COR-L47 (cell line): ENCODE measurements around the gene ELFN2.

Experiments
- DNase-seq: peaks from one replicate; lab custom pipeline; 2025; lab: John Stamatoyannopoulos, UW

Gene ELFN2

GRCh38 chr22:37384691-37385090 lies 42.6 kb downstream of the ELFN2 start:
- DNase-seq = no peak

GRCh38 chr22:37383341-37383740 lies 43.9 kb downstream of the ELFN2 start:
- DNase-seq = no peak

DNA sequence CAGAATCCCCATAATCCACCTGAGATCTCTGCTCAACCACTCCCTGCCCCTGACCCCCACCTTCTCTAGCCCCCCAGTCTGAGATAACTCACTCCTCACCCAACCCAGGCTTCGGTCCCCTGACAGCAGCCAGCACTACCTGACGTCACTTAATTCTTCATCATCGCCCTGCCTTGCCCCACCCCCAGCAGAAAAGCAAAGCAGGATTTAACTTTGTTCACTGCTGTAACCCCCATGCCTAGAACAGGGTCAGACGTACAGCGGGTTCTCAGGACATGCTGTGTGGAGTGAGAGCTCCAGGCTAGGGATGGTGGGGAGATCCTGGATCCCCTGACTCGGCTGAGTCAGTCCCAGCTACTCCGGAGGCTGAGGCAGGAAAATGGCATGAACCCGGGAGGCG lies 45.8 kb downstream of the ELFN2 start:
- DNase-seq = no peak

- DNase-seq = no peak
Observed at GRCh38 chr22:37379722-37380121, 47.6 kb downstream of the ELFN2 start.

DNA sequence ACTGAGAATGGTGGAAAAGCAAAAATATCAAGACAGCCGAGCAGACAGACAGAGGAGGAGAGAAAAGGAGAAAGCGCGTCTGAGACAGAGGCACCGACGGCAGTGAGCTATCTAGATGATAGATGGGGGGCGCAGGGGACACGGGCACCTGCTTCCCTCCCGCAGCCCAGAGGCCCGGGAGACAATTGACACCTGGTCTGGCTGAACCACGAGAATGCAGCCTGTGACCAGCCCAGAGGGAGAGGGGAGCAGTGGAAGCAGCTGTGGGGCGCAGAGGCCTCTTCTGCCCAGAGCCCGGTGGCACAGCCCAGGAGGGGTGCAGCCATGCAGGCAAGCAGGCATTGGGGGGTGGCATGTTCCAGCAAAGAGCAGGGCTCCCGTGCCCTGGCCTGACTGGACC lies 48.2 kb downstream of the ELFN2 start:
- DNase-seq = no peak

GRCh38 chr22:37378642-37379058 lies 48.6 kb downstream of the ELFN2 start:
- no peak for DNase-seq

DNA sequence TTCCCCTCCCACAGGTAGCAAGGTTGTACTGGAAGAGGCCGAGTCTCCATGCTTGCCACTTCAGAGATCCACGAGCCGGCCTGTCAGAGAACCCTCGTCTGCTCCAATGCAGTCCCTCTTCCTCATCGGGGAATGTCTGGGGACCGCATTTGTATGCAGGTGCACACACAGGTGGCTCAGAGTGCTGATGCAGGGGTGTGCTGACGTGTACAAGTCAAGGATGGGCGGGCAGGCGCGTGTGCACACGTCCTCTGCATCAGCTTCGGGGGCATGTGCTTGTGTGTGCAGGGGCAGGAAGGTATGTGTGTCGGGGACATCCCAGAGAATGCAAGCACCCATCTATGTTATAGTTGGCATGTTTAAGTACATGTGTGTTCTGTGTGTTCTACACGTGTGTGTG lies 49.4 kb downstream of the ELFN2 start:
- DNase-seq = no peak

DNA sequence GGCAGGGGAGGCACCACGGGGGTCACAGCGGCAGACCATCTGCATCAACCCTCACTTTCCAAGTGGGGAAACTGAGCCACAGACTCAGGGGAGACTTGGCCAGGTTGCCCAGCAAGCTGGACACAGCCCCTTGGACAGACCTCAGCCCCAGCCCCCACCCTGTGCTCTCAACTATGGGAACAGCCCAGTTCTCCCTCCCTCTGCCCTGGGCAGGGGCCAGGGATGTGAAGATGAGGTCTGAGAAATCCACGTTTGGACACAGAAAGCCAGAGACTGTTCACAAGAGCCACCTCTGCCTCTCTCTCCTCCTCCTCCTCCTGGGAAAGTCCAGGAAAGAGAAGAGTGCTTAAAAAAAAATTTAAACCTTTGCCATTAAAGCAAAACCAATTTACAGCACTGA lies 50.1 kb downstream of the ELFN2 start:
- no peak for DNase-seq

- DNase-seq = no peak
Observed at GRCh38 chr22:37376643-37377042, 50.6 kb downstream of the ELFN2 start.

- DNase-seq = no peak
Observed at GRCh38 chr22:37375801-37376200, 51.5 kb downstream of the ELFN2 start.

DNA sequence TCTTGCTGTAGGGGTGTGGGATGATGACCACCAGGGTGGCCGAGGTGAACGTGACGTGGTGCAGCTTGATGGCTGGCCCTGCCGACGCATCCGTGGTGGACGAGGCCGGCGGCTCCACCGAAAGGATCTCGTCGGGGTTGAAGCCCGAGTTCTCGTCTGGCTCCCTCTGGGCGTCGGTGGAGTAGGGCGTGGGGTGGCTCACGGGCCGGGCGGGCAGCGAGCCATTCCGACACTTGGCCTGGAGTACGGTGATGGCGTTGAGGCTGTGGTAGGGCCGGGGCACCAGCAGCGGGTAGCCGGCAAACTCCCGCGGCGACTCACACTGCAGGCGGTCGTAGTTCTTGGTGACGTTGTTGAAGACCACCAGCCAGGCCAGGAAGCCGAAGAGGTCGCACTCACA lies 52.7 kb downstream of the ELFN2 start:
- DNase-seq = no peak

DNA sequence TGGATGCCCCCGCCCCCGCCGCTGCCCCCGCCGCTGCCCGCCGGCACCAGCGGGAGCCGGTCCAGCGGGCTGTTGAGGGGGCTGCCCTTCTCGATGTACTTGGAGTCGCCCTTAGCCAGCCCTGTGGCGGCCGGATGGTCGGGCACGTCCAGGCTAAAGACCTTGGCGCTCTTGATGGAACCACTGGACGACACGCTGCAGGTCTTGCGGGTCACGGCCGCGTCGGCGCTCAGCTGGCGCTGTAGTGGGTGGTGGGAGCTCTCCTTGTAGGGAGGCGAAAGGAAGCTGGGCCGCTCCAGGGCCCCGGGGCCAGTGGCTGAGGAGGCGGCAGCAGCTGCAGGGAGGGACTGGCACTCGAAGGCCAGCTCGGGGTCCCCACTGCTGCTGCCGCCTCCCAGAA lies 53.8 kb downstream of the ELFN2 start:
- DNase-seq = no peak

GRCh38 chr22:37371911-37372310 lies 55.4 kb downstream of the ELFN2 start:
- no peak for DNase-seq

DNA sequence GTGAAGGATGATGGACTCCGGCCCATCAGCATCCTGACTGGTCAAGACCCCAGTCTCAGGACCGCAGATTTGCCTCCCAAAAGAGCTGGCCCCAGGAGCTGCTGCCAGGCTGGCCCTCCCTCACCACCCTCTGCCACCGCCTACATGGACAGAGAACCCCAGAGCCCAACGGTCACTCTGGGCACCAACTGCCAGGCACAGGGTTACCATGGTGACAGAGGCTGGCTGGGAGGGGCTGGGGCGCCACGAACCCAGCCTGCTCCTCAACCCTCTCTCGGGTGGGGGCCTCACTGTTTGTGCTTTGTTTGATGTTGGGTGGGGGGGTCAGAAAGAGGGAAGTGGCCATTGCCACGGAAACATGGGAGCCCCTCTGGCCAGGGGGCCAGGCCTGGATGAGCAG lies 55.8 kb downstream of the ELFN2 start:
- DNase-seq = peak; percentile 18

DNA sequence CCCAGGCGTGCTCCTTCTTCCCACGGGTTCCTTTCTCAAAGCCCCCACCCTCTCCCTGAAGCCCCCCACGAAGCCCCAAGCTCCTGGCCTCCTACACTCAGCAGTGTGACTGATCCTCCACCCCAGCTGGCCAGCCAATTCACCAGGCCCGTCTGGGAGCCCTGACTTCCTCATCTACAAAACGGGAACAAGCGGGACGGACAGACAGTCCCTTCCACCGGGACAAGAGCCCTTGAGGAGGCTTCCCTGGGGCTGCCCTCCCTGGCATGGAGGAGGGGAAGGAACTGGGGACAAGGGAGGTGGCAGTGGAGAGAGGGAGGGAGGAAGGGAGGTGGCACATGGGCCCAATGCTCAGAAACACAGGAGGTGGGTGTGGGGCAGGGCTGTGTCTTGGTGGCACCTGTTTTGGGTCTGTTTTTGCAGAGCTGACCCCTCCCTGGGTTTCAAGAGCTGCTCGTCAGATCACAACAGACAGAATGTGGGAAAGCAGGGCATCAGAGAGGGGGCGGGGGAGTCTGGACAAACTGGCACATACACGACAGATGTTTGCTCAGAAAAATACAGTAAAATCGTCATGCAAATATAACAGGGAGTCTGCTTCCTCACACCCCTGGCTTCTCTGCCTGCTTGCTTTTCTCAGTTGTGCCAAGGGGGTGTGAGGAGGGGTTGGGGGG lies 56.8 kb downstream of the ELFN2 start:
- no peak for DNase-seq

DNA sequence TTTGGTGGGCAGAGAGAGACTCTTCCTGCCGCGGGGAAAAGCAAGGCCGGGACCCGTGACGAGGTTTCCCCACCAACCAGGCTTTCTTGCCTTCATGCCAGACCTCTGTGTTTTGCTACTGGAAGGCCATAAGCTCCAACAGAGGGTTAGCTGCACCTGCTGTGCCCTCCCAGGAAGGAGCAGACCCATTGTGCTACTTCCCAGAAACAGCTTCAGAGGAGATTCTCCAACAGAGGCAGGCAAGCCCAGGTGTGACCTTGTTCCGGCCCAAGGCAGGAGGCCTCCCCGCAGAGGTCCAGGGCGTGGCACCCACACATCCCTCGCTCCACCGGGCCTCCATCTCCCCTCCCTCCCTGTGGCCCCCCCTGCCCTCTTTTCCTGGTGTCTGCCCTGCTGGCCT lies 57.8 kb downstream of the ELFN2 start:
- no peak for DNase-seq

DNA sequence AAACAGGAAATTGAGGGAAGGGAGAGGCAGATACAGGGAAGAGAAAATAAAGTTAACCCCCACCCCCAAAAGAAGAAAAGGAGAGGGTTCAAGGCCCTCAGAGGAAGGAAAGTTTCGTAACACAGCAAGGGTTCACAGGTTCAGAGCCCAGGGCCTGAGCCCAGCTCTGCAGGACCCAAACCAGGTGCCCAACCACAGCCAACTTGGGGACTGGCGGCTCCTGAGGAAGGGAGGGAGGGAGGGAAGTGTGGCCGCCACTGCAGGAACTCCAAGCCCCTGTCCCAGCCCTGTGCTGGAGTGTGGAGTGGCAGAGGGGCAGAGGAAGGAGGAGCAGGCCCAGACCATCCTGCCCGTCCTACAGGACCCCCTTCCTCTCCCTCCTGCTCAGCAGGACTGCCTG lies 59.2 kb downstream of the ELFN2 start:
- no peak for DNase-seq

DNA sequence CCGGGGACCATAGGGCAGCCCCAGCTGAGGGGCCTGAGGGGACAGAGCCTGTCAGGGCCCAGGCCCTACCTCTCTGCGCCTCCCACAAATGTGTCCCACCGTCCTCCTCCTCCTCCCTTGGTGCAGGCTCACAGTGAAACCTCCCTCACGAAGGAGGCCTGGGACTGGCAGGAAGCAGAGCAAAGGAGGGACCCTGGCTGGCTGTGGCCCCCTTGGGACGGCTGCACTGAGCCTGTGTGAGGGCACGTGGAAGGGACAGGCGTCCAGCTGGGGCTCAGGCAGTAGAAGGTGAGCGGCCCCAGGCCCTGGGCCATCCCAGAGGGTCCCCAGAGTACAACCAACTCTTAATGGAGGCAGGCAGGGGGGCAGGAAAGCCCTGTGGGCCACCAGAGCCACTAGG lies 60.7 kb downstream of the ELFN2 start:
- no peak for DNase-seq

GRCh38 chr22:37365950-37366349 lies 61.3 kb downstream of the ELFN2 start:
- DNase-seq = no peak

DNA sequence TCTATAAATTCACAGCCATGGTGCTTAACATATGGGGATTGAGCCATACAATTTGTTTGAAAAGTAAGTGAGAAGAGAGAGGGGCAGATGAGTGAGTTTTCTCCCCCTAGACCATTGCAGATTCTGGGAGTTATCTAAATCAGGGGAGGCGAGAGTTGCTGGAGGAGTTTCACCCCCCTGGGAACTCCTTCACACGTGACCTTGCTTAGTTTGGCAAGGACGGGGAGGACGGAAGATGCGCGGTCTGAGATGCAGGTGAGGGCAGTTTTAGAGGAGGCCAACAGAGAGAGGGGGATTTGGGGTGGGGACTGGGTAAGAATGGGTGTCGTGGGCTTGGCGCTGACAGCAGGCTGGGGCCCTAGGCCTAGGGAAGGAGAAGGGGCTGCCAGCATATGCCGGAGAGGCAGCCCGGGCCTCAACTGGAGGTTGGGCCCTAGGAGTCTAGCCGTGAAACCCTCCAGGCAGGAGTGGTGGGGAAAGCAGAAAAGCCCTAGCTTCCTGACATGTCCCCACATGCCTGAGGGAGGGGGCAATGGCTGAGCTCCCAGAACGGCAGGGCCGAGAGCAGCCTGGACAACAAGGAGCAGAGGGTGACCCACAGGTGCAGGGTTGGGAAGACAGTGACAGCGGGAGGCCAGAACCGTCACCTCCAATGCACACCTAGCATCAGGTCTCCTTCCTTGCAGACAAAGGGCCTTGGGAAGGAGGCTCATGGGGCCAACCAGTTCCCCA lies 63.9 kb downstream of the ELFN2 start:
- no peak for DNase-seq

GRCh38 chr22:37362621-37363020 lies 64.7 kb downstream of the ELFN2 start:
- DNase-seq = no peak

DNA sequence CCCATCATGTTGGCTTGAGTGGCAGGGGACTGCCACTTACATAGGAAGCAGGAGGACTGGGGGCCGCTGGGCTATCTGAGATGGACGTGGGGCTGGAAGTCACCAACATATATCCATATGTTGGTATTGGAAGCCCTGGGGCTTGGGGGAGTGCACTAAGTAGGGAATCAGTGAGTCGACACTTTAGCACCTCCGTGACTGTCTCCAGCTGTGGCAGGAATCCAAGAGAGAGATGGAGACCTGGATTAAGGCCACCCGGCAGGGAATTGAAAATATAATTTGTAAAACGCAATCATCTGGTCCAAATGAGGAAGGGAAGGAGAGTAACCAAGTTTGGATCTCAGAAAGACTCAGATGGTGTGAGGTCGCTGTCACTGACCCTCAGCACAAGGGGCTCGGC lies 68.4 kb downstream of the ELFN2 start:
- no peak for DNase-seq

GRCh38 chr22:37358386-37358785 lies 68.9 kb downstream of the ELFN2 start:
- DNase-seq = no peak
